K562 (cell line): Measurements from ENCODE around the gene BAD. TPM values are rescaled to one million over a fixed set of nuclear protein-coding genes. Genes with fewer than 3 reads are reported as not detected.

Experiments
- DIDO1 ChIP-seq: fragments of 450-650 bp; IDR thresholded peaks from 2 replicates; pipeline ENCODE4 v1.6.1; 2016; ENCODE audit warnings: low read depth, missing biosample characterization, missing genetic modification characterization
- ELF4 ChIP-seq: fragments of 450-650 bp; formaldehyde crosslinking; IDR thresholded peaks from 2 replicates; pipeline ENCODE4 v1.4.0; 2022; ENCODE audit warnings: missing genetic modification characterization
- GATAD2A ChIP-seq: fragments of 450-650 bp; IDR thresholded peaks from 2 replicates; pipeline ENCODE4 v1.6.1; 2017
- KLF1 ChIP-seq: fragments of 450-650 bp; IDR thresholded peaks from 2 replicates; pipeline ENCODE4 v1.6.1; 2016; ENCODE audit warnings: missing genetic modification characterization, missing compliant biosample characterization
- OTX1 ChIP-seq: fragments of 450-650 bp; formaldehyde crosslinking; IDR thresholded peaks from 2 replicates; pipeline ENCODE4 v1.4.0; 2022; ENCODE audit warnings: mild to moderate bottlenecking
- POLR2H ChIP-seq: IDR thresholded peaks from 2 replicates; pipeline ENCODE4 v1.6.1; 2016; ENCODE audit warnings: missing genetic modification characterization, low read depth, mild to moderate bottlenecking, control low read depth, missing compliant biosample characterization, moderate library complexity
- RBFOX2 ChIP-seq: fragments of 200-400 bp; formaldehyde crosslinking; IDR thresholded peaks from 2 replicates; pipeline ENCODE4 v1.6.1; 2017; ENCODE audit warnings: low read depth, mild to moderate bottlenecking, low read length, moderate library complexity
- RBM39 ChIP-seq: fragments of 200-400 bp; formaldehyde crosslinking; optimal IDR thresholded peaks from 2 replicates; pipeline ENCODE3; 2018; ENCODE audit warnings: low read depth, low read length
- RHOXF2B ChIP-seq: fragments of 250-450 bp; sonication (Bioruptor Pico); conservative IDR thresholded peaks from 2 replicates; pipeline ENCODE4 v1.5.1; 2021
- SAFB2 ChIP-seq: fragments of 200-400 bp; formaldehyde crosslinking; IDR thresholded peaks from 2 replicates; pipeline ENCODE4 v1.6.1; 2018; ENCODE audit warnings: borderline replicate concordance, low read length, low read depth, moderate library complexity; ENCODE audit not compliant: severe bottlenecking
- SMAD4 ChIP-seq: fragments of 250-450 bp; sonication (Bioruptor Pico); conservative IDR thresholded peaks from 2 replicates; pipeline ENCODE4 v1.8.0; 2021; ENCODE audit warnings: inconsistent platforms, mild to moderate bottlenecking, moderate library complexity
- ZBTB7A ChIP-seq: IDR thresholded peaks from 2 replicates; pipeline ENCODE4 v1.6.1; 2011; ENCODE audit warnings: low read depth, mild to moderate bottlenecking, low read length, moderate library complexity, borderline replicate concordance; ENCODE audit not compliant: control insufficient read depth
- ZNF134 ChIP-seq: fragments of 250-450 bp; sonication (Bioruptor Pico); conservative IDR thresholded peaks from 2 replicates; pipeline ENCODE4 v1.4.0; 2020
- ZNF184 ChIP-seq: sonication (generic); formaldehyde crosslinking; IDR thresholded peaks from 2 replicates; pipeline ENCODE4 v1.5.0; 2020; ENCODE audit warnings: missing genetic modification reagents
- ZNF408 ChIP-seq: fragments of 250-450 bp; sonication (Bioruptor Pico); IDR thresholded peaks from 2 replicates; pipeline ENCODE4 v1.4.0; 2020; ENCODE audit warnings: low read depth, mild to moderate bottlenecking, moderate library complexity
- ZNF696 ChIP-seq: fragments of 250-450 bp; sonication (Bioruptor Pico); conservative IDR thresholded peaks from 2 replicates; pipeline ENCODE4 v1.4.0; 2020; ENCODE audit warnings: mild to moderate bottlenecking, moderate library complexity
- ZNF785 ChIP-seq: fragments of 250-450 bp; sonication (Bioruptor Pico); IDR thresholded peaks from 2 replicates; pipeline ENCODE4 v1.4.0; 2020; ENCODE audit warnings: mild to moderate bottlenecking
- ZSCAN32 ChIP-seq: fragments of 450-650 bp; formaldehyde crosslinking; IDR thresholded peaks from 2 replicates; pipeline ENCODE4 v1.4.0; 2020; ENCODE audit warnings: mild to moderate bottlenecking, moderate library complexity
- polyA plus RNA-seq, 8 experiments: library from polyadenylated mRNA; depleted of rRNA in 4 of 8; stranded (reverse) in 5 of 8; unstranded in 3 of 8; fragments of >200 nt; fragmentation: Nextera tagmentation in 2 of 8; fragmentation: Illumina TruSeq in 1 of 8; extraction: Ambion mirVana in 2 of 8; extraction: Trizol in 1 of 8; gene quantifications; 2 replicates each; pipeline versions ENCODE4 v1.2.1 to v1.2.3, GENCODE V29; 2011 to 2014; ENCODE audit warnings: inconsistent platforms in 1 of 8, missing spikeins in 1 of 8
- total RNA-seq, 7 experiments: library from RNA; depleted of rRNA in 6 of 7; stranded (reverse); fragments of >200 nt in 6 of 7; fragmentation: Illumina TruSeq in 2 of 7; extraction: Trizol in 2 of 7; gene quantifications; 2 replicates each; pipeline versions ENCODE4 v1.2.1 to v1.2.3, GENCODE V29; 2011 to 2021; ENCODE audit warnings: low replicate concordance in 1 of 7
- TF ChIP-seq, protein P1 (sequence below): sonication (generic); formaldehyde crosslinking; IDR thresholded peaks from 2 replicates; pipeline ENCODE4 v1.8.1; 2023; ENCODE audit warnings: mild to moderate bottlenecking, missing genetic modification reagents
- TF ChIP-seq, protein P2 (sequence below): fragments of 450-650 bp; IDR thresholded peaks from 2 replicates; pipeline ENCODE4 v1.6.1; 2016; ENCODE audit warnings: borderline replicate concordance
- TF ChIP-seq, protein P3 (sequence below): fragments of 450-650 bp; IDR thresholded peaks from 2 replicates; pipeline ENCODE4 v1.6.1; 2018; ENCODE audit warnings: mild to moderate bottlenecking, low read depth; ENCODE audit not compliant: partially characterized antibody
- TF ChIP-seq, protein P4 (sequence below): fragments of 450-650 bp; formaldehyde crosslinking; IDR thresholded peaks from 2 replicates; pipeline ENCODE4 v1.4.0; 2020; ENCODE audit warnings: mild to moderate bottlenecking, mixed read lengths

Gene BAD
- total and polyA plus RNA-seq, 9 of the 15 experiments (the other 6 are each of a cell fraction or from before 2014, with no cell fraction given), result 0.61 to 45.6 (median 11.8) TPM

DNA sequence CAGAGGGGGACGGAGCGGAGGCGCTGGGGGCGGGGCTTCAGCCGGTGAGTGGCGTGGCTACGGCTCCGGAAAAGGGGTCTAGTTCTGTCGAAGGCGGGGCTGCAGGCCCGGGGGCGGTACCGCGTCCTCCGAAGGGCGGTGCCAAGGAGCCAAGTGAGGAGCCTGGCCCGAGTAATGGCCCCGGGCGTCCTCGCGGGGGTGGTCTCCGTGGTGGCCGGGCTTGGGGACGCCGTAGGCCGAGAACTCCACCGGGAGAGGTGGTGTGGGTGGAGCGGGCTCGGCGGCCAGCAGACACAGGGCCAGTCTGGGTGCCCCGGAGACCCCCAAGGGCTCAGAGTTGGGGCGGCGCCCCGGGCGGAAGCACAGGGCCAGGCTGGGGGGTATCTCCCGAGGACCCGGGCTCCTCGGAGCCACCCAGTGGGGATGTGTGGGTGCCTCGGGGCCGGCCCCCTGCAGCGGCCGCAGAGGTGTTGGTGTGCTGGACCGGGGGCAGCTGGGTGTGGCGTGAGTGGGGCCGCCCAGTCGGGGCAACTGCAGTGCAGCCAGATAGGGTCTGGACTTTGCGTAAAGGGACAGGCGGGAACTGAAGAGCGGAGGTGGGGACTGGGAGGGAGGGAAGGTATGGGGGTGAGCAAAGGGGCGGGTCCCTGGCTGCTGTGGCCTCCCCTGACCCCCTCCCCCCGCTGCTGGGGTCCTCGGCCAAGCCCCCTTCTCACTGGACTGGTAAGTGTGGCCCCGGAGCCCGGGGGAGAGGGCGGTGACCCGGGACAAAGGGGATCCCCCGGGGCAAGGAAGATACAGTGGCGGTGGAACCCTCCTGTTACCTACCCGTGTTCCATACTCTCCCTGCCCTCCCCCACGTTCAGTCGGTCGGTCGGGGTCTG is 42.7 kb downstream of the BAD start (continued):
- TF ChIP-seq SMAD4 (CRISPR knock-in tag), result no peak; the same call in 1 of the 2 replicates
- TF ChIP-seq RHOXF2B (CRISPR knock-in tag), result no peak
- TF ChIP-seq DIDO1 (tag), result no peak
- peak; percentile 61 for TF ChIP-seq RBFOX2
- TF ChIP-seq, protein P1, sequence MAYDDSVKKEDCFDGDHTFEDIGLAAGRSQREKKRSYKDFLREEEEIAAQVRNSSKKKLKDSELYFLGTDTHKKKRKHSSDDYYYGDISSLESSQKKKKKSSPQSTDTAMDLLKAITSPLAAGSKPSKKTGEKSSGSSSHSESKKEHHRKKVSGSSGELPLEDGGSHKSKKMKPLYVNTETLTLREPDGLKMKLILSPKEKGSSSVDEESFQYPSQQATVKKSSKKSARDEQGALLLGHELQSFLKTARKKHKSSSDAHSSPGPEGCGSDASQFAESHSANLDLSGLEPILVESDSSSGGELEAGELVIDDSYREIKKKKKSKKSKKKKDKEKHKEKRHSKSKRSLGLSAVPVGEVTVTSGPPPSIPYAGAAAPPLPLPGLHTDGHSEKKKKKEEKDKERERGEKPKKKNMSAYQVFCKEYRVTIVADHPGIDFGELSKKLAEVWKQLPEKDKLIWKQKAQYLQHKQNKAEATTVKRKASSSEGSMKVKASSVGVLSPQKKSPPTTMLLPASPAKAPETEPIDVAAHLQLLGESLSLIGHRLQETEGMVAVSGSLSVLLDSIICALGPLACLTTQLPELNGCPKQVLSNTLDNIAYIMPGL (CRISPR knock-in tag), result peak; percentile 62; the same call in 1 of the 2 replicates
- TF ChIP-seq GATAD2A, result no peak; the same call in 1 of the 2 replicates
- no peak for TF ChIP-seq ZNF696 (CRISPR knock-in tag)
- TF ChIP-seq ELF4 (CRISPR knock-in tag), result no peak
- TF ChIP-seq, protein P2, sequence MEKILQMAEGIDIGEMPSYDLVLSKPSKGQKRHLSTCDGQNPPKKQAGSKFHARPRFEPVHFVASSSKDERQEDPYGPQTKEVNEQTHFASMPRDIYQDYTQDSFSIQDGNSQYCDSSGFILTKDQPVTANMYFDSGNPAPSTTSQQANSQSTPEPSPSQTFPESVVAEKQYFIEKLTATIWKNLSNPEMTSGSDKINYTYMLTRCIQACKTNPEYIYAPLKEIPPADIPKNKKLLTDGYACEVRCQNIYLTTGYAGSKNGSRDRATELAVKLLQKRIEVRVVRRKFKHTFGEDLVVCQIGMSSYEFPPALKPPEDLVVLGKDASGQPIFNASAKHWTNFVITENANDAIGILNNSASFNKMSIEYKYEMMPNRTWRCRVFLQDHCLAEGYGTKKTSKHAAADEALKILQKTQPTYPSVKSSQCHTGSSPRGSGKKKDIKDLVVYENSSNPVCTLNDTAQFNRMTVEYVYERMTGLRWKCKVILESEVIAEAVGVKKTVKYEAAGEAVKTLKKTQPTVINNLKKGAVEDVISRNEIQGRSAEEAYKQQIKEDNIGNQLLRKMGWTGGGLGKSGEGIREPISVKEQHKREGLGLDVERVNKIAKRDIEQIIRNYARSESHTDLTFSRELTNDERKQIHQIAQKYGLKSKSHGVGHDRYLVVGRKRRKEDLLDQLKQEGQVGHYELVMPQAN, result peak; percentile 27; the same call in 1 of the 2 replicates
- no peak for TF ChIP-seq ZNF134
- no peak for TF ChIP-seq ZNF785
- no peak for TF ChIP-seq ZSCAN32
- TF ChIP-seq OTX1 (CRISPR knock-in tag), result no peak
- peak; percentile 38; the same call in 1 of the 2 replicates for TF ChIP-seq KLF1
- no peak for TF ChIP-seq ZNF408 (CRISPR knock-in tag)
- TF ChIP-seq ZNF184 (CRISPR knock-in tag), result no peak
- no peak for TF ChIP-seq POLR2H (tag)
- TF ChIP-seq, protein P3, sequence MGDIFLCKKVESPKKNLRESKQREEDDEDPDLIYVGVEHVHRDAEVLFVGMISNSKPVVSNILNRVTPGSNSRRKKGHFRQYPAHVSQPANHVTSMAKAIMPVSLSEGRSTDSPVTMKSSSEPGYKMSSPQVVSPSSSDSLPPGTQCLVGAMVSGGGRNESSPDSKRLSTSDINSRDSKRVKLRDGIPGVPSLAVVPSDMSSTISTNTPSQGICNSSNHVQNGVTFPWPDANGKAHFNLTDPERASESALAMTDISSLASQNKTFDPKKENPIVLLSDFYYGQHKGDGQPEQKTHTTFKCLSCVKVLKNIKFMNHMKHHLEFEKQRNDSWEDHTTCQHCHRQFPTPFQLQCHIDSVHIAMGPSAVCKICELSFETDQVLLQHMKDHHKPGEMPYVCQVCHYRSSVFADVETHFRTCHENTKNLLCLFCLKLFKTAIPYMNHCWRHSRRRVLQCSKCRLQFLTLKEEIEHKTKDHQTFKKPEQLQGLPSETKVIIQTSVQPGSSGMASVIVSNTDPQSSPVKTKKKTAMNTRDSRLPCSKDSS, result no peak
- peak; percentile 66 for TF ChIP-seq ZBTB7A
- TF ChIP-seq RBM39, result no peak
- TF ChIP-seq, protein P4, sequence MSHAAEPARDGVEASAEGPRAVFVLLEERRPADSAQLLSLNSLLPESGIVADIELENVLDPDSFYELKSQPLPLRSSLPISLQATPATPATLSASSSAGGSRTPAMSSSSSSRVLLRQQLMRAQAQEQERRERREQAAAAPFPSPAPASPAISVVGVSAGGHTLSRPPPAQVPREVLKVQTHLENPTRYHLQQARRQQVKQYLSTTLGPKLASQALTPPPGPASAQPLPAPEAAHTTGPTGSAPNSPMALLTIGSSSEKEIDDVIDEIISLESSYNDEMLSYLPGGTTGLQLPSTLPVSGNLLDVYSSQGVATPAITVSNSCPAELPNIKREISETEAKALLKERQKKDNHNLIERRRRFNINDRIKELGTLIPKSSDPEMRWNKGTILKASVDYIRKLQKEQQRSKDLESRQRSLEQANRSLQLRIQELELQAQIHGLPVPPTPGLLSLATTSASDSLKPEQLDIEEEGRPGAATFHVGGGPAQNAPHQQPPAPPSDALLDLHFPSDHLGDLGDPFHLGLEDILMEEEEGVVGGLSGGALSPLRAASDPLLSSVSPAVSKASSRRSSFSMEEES (CRISPR knock-in tag), result no peak
- no peak for TF ChIP-seq SAFB2
